T1000 (cell line): ENCODE data around the gene STXBP4.

Experiments used
- DNase-seq: peaks from one replicate; lab custom pipeline; 2025; ENCODE audit warnings: mixed read lengths; lab: John Stamatoyannopoulos, UW

STXBP4 gene

DNA sequence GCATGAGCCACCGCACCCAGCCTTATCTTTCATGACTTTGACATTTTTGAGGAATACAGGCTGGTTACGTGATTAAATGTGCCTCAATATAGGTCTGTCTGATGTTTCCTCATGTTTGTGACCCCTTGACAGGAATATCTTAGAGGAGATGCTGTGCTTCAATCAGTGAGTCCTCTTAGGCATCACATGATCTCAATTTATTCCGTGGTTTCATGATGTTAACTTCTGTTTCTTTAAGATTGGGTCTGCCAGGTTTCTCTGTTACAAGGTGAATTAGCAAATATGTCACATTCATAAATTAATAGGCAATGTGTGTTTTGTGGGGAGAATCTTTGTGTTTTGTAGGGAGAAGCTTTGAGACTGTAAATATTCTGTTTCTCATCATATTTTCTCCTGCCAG is 3.3 kb downstream of the STXBP4 start:
- no peak for DNase-seq

DNA sequence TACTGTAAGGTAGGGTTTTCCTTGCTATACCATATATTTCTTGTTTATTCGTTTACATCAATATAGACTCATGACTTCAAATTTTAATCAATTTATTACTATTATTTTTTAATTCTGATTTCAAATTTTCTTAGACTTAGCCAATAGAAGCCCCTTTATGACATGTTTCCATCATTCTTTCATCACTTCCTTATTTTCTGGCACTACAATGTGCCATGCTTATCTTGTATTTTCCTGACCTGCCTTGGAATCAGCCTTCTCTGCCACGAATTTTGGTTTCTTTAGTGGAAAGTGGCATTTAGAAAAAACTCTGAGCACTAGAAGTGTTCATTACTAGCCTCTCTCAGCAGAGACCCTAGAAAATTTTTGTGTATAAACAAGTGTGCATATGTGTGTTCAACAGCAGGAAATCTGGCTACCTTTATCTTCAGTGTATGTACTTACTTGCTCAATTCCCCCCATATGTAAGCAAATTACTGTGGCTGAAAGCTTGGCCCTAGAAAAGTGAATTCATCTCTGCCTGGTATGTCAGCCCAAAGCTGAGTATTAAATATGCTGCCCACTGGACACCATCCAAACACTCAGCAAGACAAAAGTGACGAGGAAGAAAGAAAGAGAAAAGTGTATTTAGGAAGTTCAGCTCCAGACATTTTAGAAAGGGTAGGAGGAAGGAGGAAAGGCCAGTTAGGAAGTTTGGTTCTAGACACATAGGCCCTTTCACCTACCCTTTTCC is 4.0 kb downstream of the STXBP4 start:
- DNase-seq: no peak

DNA sequence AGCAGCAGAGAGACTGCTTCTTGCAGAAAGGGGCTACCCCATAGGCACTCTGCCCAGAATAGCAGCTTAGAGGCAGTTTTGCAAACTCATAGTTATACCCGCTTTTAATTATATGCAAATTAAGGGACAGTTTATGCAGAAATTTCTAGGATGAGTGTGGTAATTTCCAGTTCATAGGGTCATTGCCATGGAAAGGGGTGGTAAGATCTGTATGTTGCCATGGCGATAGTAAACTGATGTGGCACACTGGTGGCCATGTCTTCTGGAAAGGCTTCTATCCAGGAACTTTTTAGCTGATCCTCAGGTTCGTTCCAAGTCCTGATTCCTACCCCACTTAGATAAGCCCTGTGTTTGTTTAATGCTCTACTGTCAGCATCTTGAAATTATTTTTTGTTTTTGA is 6.2 kb downstream of the STXBP4 start:
- DNase-seq: no peak

DNA sequence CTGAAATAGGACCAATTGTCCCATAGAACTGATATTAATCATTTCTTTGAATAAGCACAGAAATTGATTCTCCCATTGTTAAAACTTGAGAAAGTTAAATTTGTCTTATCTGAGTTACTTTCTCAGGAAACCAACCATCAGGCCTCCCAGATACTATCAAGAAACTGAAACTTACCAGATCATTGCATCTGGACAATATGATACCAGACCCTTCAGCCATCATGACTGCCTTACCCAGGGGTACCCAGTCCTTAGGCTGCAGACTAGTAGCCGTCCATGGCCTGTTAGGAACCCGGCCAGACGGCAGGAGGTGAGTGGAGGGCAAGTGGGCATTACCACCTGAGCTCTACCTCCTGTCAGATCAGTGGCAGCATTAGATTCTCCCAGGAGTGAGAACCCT is 7.8 kb downstream of the STXBP4 start:
- DNase-seq: no peak

DNA sequence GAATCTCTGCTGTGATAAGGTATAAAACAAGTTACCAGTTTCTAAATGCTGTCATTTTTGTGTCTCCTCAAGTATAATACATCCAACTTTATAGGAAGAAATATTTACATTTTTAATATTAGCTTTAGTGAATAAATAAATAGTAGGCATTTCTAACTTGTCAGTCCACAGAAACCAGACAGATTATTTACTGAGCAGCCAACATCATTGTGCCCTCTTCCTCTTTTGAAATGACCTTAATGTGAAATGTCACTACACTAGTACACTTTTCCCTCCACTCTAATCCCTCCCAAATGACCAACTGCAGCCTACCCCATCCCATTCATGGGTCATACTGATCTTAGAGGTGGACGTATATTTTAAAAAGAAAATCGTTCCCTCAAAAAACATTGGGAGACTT is 9.2 kb downstream of the STXBP4 start:
- no peak for DNase-seq

DNA sequence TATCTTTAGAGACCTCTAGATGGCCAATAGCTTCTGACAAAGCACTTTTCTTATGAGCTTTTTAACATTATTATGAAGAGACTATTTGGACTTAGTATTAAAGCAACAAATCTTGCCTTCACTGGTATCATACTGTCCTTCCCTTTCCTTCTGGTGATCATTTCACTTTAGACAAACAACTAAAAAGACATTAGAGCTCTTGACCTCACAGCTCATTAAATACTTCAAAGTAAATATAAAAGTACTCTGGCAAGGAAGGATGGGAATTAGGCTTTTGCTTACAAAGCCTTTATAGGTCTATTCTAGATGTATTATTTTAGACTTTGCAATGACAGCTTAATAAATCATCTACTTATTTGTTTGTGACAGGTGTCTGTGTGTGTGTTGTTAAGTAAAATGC is 11.1 kb downstream of the STXBP4 start:
- DNase-seq: no peak

DNA sequence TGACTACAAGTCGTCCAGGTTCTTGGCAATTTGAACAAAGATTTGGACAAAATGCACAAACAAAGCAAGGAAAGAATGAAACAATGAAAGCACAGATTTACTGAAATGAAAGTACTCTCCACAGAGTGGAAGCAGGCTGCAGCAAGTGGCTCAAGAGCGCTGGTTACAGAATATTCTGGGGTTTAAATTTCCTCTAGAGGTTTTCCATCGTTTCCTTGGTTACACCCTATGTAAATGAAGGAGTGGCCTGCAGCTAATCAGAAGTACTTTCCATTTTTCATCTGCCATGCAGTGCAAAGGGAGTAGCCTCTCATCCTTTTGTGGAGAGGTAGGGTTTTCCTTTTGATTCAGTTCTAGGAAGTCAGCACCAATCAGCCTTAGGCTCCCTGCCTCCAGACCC is 11.8 kb downstream of the STXBP4 start:
- no peak for DNase-seq

DNA sequence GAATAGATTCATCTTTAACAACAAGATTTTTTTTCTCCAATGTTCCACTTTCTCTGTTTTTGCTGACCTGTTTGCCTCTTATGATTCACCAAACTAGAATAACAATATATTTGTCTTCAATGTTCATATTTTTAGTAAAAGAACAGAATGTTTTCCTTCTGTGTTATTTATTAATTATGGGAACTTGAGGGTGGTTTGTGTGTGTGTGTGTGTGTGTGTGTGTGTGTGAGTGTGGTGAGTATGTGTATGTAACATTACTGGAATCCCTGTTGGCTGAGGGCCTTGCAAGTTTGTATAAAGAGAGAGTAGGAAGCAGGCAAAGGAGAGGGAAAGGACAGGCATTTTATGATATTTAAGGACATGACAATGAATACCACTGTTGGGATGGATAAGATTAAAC is 13.8 kb downstream of the STXBP4 start:
- DNase-seq: no peak

DNA sequence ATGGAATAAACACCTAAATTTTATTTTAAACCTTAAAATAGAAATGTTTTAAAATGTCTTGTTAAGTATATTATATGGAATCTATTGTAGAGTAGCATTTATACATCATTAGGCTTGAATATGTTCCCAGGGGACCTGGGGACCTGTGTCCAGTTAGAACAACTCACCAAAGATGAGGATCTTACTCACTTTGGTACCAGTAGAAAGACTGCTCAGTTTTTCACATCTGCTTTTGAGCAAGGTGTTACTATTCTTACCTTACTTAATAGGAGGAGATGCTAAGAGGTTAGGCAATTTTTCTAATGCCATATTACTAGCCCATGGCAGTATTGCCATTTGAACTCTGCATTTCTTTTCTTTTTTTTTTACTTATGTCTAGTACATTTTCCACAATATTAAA is 14.7 kb downstream of the STXBP4 start:
- DNase-seq: no peak

DNA sequence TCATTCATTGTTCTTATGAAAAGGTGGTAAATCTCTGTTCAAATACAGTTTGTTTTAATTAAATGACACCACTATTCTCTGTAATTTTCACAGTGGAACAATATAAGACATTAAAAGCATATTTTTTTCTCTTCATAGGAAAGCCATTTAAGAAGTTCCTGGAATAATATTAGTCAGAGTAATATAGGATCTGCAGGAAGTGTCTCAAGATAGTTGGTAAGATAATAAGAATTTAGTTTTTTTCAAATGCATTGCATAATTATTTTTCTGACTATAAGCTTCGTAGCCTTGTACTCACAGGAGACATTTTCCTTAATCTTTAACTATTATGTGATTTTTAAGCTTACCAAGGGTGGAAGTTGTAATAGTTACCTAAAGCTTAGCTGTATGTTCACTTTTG is 16.9 kb downstream of the STXBP4 start:
- no peak for DNase-seq

DNA sequence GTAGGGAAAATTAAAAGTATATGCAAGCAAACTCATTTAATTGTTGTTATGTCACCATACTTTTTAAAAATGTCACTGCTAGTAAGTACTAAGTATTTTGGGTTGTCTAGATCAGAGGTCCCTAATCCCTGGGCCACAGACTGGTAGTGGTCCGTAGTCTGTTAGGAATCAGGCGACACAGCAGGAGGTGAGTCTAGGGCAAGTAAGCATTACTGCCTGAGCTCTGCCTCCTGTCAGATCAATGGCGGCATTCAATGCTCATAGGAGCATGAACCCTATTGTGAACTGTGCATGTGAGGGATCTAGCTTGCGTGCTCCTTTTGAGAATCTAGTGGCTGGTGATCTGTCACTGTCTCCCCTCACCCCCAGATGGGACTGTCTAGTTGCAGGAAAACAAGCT is 21.6 kb downstream of the STXBP4 start:
- DNase-seq: no peak

DNA sequence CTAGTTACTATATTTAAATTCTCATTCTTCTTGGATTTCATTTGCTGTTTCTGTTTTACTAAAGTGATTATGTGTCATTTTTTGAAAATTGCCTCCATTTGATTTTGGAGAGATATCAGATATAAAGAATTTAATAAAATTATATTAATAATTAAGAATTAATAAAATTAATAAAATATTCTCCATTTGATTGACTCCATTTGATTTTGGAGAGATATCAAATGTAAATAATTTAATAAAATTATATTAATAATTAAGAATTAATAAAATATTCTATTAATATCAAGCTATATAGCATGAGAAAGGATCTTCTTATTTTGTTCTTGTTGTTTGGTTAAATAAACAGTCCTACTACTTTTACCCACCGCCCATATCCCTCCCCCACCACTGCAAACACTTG is 23.0 kb downstream of the STXBP4 start:
- no peak for DNase-seq

DNA sequence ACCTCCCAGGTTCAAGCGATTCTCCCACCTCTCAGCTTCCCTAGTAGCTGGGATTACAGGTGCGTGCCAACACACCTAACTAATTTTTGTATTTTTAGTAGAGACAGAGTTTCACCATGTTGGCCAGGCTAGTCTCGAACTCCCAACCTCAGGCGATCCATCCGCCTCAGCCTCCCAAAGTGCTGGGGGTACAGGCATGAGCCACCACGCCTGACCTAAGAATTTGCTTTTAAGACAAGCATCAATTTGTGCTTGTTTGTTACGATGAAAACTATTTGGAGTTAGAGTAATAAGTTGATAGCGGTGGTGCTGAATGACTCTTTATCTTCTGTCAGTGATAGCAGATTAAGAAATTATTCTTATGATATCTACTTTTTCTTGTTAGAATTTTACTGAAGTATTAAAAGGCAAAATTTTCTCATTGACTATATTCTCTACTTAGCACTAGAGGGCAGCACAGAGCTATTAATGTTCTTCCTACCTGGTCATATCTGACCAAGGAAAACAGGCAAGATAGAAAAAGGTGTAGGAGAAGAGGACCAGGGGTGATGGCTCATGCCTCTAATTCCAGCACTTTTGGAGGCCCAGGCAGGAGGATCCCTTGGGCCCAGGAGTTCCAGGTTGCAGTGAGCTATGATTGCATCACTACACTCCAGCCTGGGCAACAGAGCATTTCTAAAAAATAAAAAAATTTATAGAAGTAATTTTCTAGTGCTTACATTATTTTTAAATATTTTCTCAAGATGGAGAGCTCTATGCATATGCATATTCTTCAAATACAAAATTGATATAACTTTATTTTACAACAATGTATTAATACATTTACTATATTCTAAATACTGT is 24.5 kb downstream of the STXBP4 start:
- no peak for DNase-seq

DNA sequence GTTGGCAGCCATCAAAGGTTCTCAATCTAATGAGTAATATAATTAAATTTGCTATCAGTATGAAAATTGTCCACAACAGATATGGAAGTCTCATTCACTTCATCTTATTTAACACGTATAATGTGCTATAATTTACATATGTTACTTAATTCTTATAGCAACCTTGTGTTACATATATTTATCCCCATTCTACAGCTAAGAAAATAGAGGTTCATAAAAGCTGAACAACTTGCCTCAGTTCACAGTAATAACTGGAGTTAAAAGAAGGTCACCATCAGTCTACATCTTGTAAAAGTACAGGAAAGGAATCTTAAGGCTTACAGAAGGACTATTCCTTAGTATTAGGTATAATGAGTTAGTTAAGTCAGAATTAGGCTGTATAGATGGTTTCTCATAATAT is 27.9 kb downstream of the STXBP4 start:
- no peak for DNase-seq

DNA sequence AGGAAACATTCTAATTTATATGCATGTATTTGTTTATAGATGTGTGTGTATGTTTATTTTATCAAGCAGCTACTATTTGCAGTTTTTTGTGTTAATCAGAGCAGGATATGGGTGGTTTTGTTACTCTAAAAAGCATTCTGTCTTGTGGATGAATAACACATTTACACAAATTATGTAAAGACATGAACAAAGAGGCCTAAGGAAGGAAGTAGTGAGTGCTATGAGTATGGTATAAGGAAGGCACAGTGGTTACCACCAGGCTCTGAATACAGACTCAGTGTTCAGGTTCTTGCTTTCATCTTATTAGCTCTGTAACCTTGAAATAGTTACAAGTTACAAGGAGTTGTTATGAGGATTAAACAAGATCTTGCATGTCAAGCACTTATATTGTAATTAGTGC is 33.9 kb downstream of the STXBP4 start:
- no peak for DNase-seq

DNA sequence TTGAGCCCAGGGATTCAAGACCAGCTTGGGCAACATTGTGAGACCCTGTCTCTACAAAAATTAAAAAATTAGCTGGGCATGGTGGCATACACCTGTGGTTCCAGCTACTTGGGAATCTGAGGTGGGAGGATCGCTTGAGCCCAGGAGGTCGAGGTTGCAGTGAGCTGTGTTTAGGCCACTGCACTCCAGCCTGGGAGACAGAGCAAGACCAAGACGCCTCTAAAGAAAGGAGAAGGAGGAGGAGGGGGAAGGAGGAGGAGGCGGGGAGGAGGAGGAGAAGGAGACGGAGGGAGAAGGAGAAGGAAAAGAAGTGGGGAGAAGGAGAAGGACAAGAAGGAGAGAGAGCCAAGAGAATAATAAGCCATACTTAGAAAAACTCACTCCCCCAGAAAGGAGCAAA is 35.9 kb downstream of the STXBP4 start:
- no peak for DNase-seq

DNA sequence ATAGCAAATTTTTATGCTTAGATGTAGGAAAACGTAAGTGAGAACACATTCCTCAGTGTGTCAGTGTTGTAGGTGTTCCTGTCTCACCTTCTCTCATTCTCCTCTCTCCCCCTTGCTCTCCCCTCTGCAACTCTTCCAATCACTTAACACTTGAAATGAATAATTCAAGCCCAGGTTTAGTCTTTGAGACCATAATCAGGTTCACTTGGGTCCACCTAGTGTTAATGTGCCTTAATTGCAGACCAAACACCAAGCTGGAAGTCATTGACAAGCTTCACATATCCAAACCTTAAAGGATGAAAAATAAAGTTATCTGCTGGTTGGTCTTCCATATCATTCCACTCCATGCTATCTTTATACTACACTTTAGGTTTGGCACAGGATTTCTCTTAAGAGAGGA is 37.0 kb downstream of the STXBP4 start:
- DNase-seq: no peak

DNA sequence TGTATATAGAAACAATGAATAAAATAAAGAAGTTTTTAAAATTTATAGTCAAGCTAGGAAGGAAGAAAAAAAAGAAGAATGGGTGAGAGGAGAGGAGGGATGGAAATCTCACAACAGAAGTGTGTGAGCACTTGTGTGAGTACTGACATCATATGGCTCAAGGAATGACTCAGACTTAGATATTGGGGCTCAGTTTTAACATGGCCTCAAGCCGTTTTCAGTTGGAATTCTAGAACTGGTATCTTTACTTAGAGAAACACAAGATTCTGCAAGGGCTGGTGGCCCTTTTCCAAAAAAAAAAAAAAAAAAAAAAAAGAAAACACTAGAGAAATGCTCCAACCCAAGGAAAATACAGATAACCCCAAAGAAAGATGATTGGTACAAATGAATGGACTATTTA is 55.1 kb downstream of the STXBP4 start:
- DNase-seq: no peak

DNA sequence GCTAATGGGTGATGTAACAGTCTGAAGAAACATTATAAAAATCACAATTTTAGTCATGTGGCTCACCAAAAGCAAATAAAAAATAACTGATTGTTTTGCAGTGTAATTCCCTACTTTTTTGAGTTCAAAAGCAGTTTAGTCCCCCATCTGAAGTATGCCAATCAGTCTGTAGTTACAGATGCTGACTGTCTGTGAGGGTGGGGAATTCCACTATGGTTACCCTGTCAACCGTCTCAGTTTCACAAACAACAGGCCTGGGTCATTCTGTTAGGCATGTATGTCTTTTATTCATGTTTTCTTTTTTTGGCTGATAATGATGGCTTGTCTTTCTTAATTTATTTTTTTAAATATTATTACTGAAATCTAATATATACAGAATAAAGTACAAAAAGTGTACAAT is 69.3 kb downstream of the STXBP4 start:
- DNase-seq: no peak

DNA sequence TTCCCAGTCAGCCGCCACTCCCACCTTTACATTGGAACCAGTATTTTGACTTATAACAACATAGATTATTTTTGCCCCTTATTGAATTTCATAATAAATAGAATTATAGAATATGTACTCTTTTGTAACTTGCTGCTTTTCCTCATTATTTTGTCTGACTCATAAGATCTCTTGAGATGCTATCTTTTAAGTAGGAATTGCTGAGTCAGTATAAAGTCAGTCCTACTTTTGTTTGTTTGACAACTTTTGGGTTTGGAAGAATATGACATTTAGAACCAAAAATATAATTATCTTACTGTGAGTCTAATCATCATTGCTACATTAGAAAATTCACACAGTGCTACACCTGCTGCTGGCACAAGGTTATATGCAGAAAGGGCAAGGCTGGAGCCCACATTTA is 69.7 kb downstream of the STXBP4 start:
- DNase-seq: no peak

DNA sequence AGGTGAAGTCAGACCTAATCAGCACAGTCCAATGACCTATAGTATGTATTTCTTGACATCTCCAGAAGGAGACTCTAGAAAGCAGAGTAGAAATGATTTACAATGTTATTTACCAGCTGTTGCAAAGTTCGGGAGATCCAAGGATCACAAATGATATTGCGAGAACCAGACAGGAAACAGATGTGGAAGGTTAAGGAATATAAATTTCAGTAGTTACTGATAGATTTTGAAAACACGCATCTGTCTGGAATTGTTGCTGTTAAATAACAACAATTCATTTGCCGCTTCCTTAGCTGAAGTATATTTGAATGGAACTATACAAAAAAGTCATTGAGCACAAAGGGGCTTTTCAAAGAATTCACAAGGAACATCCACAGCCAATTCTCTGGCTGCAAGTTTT is 72.0 kb downstream of the STXBP4 start:
- no peak for DNase-seq

DNA sequence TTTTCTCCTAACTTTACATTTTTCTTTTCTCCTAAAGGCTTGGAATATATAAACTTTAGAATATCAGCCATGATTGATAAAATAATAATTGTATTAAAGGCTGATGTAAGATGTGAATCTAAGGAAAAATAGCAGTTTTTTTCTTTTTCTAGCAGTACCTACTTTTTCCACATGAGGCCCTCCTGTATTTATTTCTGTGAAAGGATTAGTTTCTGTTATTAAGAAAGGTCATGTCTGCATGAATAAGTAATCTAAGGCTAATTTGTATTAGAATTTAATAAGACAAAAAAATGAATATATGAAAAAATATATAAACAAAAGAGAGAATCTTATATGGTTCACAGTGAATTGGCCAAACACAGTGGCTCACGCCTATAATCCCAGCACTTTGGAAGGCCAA is 85.3 kb downstream of the STXBP4 start:
- DNase-seq: no peak

DNA sequence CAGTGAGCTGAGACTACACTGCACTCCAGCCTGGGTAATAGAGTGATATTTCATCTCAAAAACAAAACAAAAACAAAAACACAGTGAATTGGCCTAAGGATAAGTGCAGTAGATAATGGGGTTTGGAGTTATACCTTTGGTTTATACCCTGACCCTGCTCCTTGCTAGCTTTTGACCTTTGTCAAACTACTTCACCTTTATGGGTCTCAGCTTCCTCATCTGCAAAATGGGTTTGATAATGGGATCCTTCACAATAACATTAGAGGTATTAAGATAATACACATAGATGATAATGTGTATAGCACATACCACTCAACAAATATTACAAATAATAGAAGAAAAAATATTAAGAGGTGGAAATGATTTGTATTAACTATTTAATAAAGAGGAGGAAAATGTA is 85.9 kb downstream of the STXBP4 start:
- no peak for DNase-seq

DNA sequence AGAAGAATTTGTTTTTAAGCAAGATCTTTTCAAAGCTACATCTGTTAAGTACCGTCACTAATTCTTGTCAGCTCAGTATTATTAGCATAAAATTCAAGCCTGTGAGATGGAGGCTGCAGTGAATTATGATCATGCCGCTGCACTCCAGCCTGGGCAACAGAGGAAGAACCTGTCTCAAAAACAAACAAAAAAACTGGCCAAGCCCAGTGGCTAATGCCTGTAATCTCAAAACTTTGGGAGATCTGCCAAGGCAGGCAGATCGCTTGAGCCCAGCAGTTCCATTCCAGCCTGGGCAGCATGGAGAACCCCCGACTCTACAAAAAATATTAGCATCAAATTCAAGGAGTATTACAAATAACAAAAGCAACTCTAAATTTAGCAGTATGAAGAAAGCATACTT is 88.0 kb downstream of the STXBP4 start:
- no peak for DNase-seq
